IMR-90 (cell line): ENCODE results near the gene SPCS2. TPM values are rescaled to one million over a fixed set of nuclear protein-coding genes. Genes with fewer than 3 reads are reported as not detected.
A peak's percentile ranks its signal among the peaks of the same experiment; 100 is the strongest.

Experiments
- ATAC-seq: fragments of 200-7000 bp; cut with Tn5 transposase; 2 replicates; pipeline ENCODE4 v1.9.1; 2020; ENCODE audit warnings: low read depth, mild to moderate bottlenecking, moderate library complexity
- BruUV-seq: library from RNA; stranded (reverse); fragments of 400-500 nt; replicated peaks from 2 replicates; lab custom pipeline; 2021; lab: Mats Ljungman, UMichigan
- CTCF ChIA-PET: fragments of 300-600 bp; formaldehyde crosslinking; extraction: SDS; loops from one replicate; lab custom pipeline; 2021; ENCODE audit warnings: antibody characterized with exemption; lab: Yijun Ruan, JAX
- POLR2A ChIA-PET: fragments of 300-600 bp; sonication (Branson Sonifier 250); formaldehyde crosslinking; loops from one replicate; lab custom pipeline; 2022; ENCODE audit warnings: antibody characterized with exemption; ENCODE audit not compliant: unreplicated experiment; lab: Charles Lee
- DNase-seq: peaks from one replicate; pipeline ENCODE4 v3.0.0; 2013
- H2AFZ ChIP-seq: replicated peaks from 2 replicates; pipeline ENCODE3; 2013; ENCODE audit warnings: low read length, mild to moderate bottlenecking; ENCODE audit not compliant: poor library complexity
- H2AK5ac ChIP-seq: 2 replicates; pipeline ENCODE4 v1.6.1; 2013; ENCODE audit warnings: low read depth, low read length, inconsistent platforms
- H2AK9ac ChIP-seq: replicated peaks from 2 replicates; pipeline ENCODE3; 2013; ENCODE audit warnings: mild to moderate bottlenecking, low read depth, low read length, moderate library complexity; ENCODE audit not compliant: poor library complexity
- H2BK120ac ChIP-seq: 2 replicates; pipeline ENCODE4 v1.6.1; 2013; ENCODE audit warnings: low read depth, low read length, inconsistent platforms
- H2BK15ac ChIP-seq: 3 replicates; pipeline ENCODE4 v1.6.1; 2013; ENCODE audit warnings: low read depth, low read length, inconsistent platforms
- H2BK20ac ChIP-seq: 2 replicates; pipeline ENCODE4 v1.6.1; 2013; ENCODE audit warnings: low read depth, mild to moderate bottlenecking, inconsistent platforms, low read length, moderate library complexity
- H2BK5ac ChIP-seq: 2 replicates; pipeline ENCODE4 v1.6.1; 2013; ENCODE audit warnings: mild to moderate bottlenecking, low read depth, low read length, inconsistent platforms; ENCODE audit not compliant: poor library complexity, severe bottlenecking
- H3K14ac ChIP-seq: replicated peaks from 2 replicates; pipeline ENCODE4 v1.6.1; 2013; ENCODE audit warnings: low read depth, low read length, inconsistent platforms
- H3K18ac ChIP-seq: 2 replicates; pipeline ENCODE4 v1.6.1; 2013; ENCODE audit warnings: low read depth, low read length, control low read depth
- H3K23ac ChIP-seq: 2 replicates; pipeline ENCODE4 v1.6.1; 2013; ENCODE audit warnings: low read depth, low read length, inconsistent platforms
- H3K27ac ChIP-seq: 2 replicates; pipeline ENCODE4 v1.5.1; 2013; ENCODE audit warnings: mild to moderate bottlenecking, control low read depth, low read length; ENCODE audit not compliant: insufficient read depth
- H3K27me3 ChIP-seq: 2 replicates; pipeline ENCODE4 v1.6.1; 2013; ENCODE audit warnings: low read length; ENCODE audit not compliant: control insufficient read depth, insufficient read depth
- H3K36me3 ChIP-seq: 2 replicates; pipeline ENCODE4 v1.6.1; 2013; ENCODE audit warnings: low read length, mixed read lengths; ENCODE audit not compliant: control insufficient read depth, insufficient read depth
- H3K4ac ChIP-seq: 2 replicates; pipeline ENCODE4 v1.6.1; 2013; ENCODE audit warnings: low read depth, low read length, inconsistent platforms
- H3K4me1 ChIP-seq: 2 replicates; pipeline ENCODE4 v1.6.1; 2013; ENCODE audit warnings: low read length, mixed read lengths; ENCODE audit not compliant: control insufficient read depth, insufficient read depth
- H3K4me2 ChIP-seq: 2 replicates; pipeline ENCODE4 v1.6.1; 2013; ENCODE audit warnings: low read depth, mild to moderate bottlenecking, control low read depth, low read length, moderate library complexity
- H3K4me3 ChIP-seq: 2 replicates; pipeline ENCODE4 v1.5.1; 2013; ENCODE audit warnings: low read depth, mild to moderate bottlenecking, control low read depth, low read length, moderate library complexity; ENCODE audit not compliant: insufficient read depth
- H3K56ac ChIP-seq: 2 replicates; pipeline ENCODE4 v1.6.1; 2013; ENCODE audit warnings: low read length, inconsistent platforms; ENCODE audit not compliant: insufficient read depth; ENCODE audit errors: extremely low read depth
- H3K79me1 ChIP-seq, 2 experiments: 2 replicates each; pipeline ENCODE4 v1.6.1; 2013; ENCODE audit warnings: low read length in 2 of 2, inconsistent platforms in 1 of 2, low read depth in 1 of 2
- H3K9ac ChIP-seq: 2 replicates; pipeline ENCODE4 v1.6.1; 2013; ENCODE audit warnings: low read depth, low read length, control low read depth
- H3K9me1 ChIP-seq: 2 replicates; pipeline ENCODE4 v1.6.1; 2013; ENCODE audit warnings: low read length, inconsistent platforms; ENCODE audit not compliant: insufficient read depth
- H3K9me3 ChIP-seq: 2 replicates; pipeline ENCODE4 v1.6.1; 2013; ENCODE audit warnings: low read length; ENCODE audit not compliant: control insufficient read depth, insufficient read depth
- H4K20me1 ChIP-seq: 2 replicates; pipeline ENCODE4 v1.6.1; 2013; ENCODE audit warnings: low read length, inconsistent platforms; ENCODE audit not compliant: insufficient read depth
- H4K5ac ChIP-seq: 2 replicates; pipeline ENCODE4 v1.6.1; 2013; ENCODE audit warnings: mild to moderate bottlenecking, low read depth, low read length, control low read depth
- H4K8ac ChIP-seq, 2 experiments: 2 replicates each; pipeline ENCODE4 v1.6.1; 2013; ENCODE audit warnings: low read depth in 2 of 2, low read length in 2 of 2, control low read depth in 1 of 2, inconsistent platforms in 1 of 2
- H4K91ac ChIP-seq: 2 replicates; pipeline ENCODE4 v1.6.1; 2013; ENCODE audit warnings: low read depth, low read length, inconsistent platforms; ENCODE audit not compliant: insufficient read depth
- CEBPB ChIP-seq: IDR thresholded peaks from 2 replicates; pipeline ENCODE4 v1.6.1; 2012; ENCODE audit warnings: low read depth, low read length, improper control_type of control experiment
- MAZ ChIP-seq: IDR thresholded peaks from 2 replicates; pipeline ENCODE4 v1.6.1; 2012; ENCODE audit warnings: low read depth, mild to moderate bottlenecking, low read length, improper control_type of control experiment, moderate library complexity, borderline replicate concordance
- MXI1 ChIP-seq: IDR thresholded peaks from 2 replicates; pipeline ENCODE4 v1.6.1; 2012; ENCODE audit warnings: low read depth, mild to moderate bottlenecking, low read length, moderate library complexity, borderline replicate concordance
- NFE2L2 ChIP-seq: fragments of 150-350 bp; IDR thresholded peaks from 2 replicates; pipeline ENCODE4 v1.6.1; 2016; ENCODE audit warnings: low read depth, mild to moderate bottlenecking, low read length
- SMC3 ChIP-seq: fragments of 150-350 bp; IDR thresholded peaks from 2 replicates; pipeline ENCODE4 v1.6.1; 2016; ENCODE audit warnings: low read depth, mild to moderate bottlenecking, antibody characterized with exemption, low read length, moderate library complexity
- WGBS, 2 experiments: methylation state at CpG; one replicate each; pipeline versions ENCODE4 v1.1.5 to v1.1.7; 2013; ENCODE audit warnings: missing lambda C conversion rate in 2 of 2; ENCODE audit not compliant: insufficient read length in 1 of 2; ENCODE audit errors: extremely low coverage in 2 of 2; 5-methylcytosine and 5-hydroxymethylcytosine counted together
- dilution Hi-C: fragments of 300-500 bp; cut with HindIII; formaldehyde crosslinking; loops from one replicate; pipeline ENCODE4 v1.14.3; 2018; ENCODE audit warnings: low sequenced_read_pairs; ENCODE audit not compliant: unreplicated experiment
- in situ Hi-C: fragments of 300-500 bp; cut with MboI; formaldehyde crosslinking; loops from 3 replicates; pipeline ENCODE4 v1.14.3; 2019; ENCODE audit warnings: low sequenced_read_pairs, inconsistent platforms, mixed read lengths
- intact Hi-C: fragments of 100-400 bp; cut with micrococcal nuclease; formaldehyde crosslinking; loops from 2 replicates; pipeline ENCODE4 v1.10.0; 2022
- polyA plus RNA-seq, 3 experiments: library from polyadenylated mRNA; depleted of rRNA; stranded (reverse); fragments of >200 nt; gene quantifications; 2 replicates each; pipeline ENCODE4 v1.2.3, GENCODE V29; 2012; ENCODE audit warnings: low replicate concordance in 1 of 3
- total RNA-seq: library from RNA; depleted of rRNA; stranded (reverse); fragments of >200 nt; gene quantifications from 2 replicates; pipeline ENCODE4 v1.2.3, GENCODE V29; 2012
- TF ChIP-seq, protein P1 (sequence below): conservative IDR thresholded peaks from 2 replicates; pipeline ENCODE4 v1.5.1; 2012; ENCODE audit warnings: mild to moderate bottlenecking, low read depth, low read length, improper control_type of control experiment
- TF ChIP-seq, protein P2 (sequence below): fragments of 150-350 bp; IDR thresholded peaks from 2 replicates; pipeline ENCODE4 v1.6.1; 2017; ENCODE audit warnings: mild to moderate bottlenecking, antibody characterized with exemption, low read length, low read depth

Gene SPCS2
- total and polyA plus RNA-seq, 2 of the 4 experiments (the other 2 are of a cell fraction) = 15.4 to 76.0 TPM

DNA sequence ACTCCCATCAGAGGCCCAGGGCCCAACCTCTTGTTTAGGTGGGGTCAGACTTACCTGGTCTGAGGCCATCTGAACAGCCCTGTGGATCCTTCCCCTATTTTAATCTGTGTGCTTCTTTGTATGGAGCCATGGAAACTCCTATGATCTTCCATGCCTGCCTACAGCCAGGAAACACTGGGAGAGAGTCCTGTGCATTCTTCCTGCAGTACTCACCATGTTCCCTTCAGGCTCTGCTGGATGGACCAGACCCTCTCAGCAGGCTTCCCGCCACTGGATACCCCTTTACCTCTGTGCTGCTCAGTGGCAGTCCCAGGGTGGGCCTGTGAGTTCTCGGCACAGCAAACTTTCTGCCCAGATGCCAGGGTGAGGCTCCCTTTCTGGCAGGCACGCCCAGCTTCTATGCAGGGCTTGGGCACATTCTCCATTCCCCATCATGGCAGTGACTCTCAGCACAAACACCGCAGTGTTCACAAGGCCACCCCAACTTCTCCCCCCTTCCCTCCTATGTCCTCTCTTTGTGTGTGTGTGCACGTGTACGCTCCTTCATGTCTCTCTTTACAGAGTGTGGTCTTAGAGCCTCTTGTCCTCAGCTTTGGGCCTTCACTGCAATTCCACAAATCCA, 74.5 kb downstream of the SPCS2 start (continued):
- no peak for TF ChIP-seq MAZ

GRCh38 chr11:75024068-75024449, 75.0 kb downstream of the SPCS2 start:
- Histone ChIP-seq H3K4me3 (no peak overlapping the region), H3K27ac (no peak overlapping the region), H3K4ac (no peak overlapping the region), H4K5ac (no peak overlapping the region), H3K23ac (no peak overlapping the region), H4K8ac (no peak overlapping the region), H2BK20ac (no peak overlapping the region), H3K9me3 (no peaks in the 10 kb centered on the region; the same call in 1 of the 2 replicates), H2BK5ac (no peak overlapping the region), H3K27me3 (peaks cover 9% of the 10 kb centered on the region), H3K79me1 (no peaks in the 10 kb centered on the region), H3K36me3 (no peaks in the 10 kb centered on the region), H4K20me1 (no peaks in the 10 kb centered on the region), H3K9ac (no peak overlapping the region), H2AFZ (no peak overlapping the region), H3K9me1 (no peaks in the 10 kb centered on the region), H2BK120ac (no peak overlapping the region), H2AK5ac (0 out of 2 replicates have a peak overlapping the region, but pooled peaks have one; percentile 23), H3K14ac (no peak overlapping the region), H2AK9ac (no peak overlapping the region), H3K4me1 (no peaks in the 10 kb centered on the region), H3K18ac (no peak overlapping the region), H4K91ac (no peak overlapping the region), H2BK15ac (no peak overlapping the region), H3K4me2 (no peak overlapping the region), H3K56ac (no peak overlapping the region)
- intact Hi-C loops = no loop called here
- dilution Hi-C loops = no loop called here
- no TSS peak for BruUV-seq
- TF ChIP-seq MXI1 (no peak), CEBPB (no peak), SMC3 (no peak), NFE2L2 (no peak)
- TF ChIP-seq, protein P1, sequence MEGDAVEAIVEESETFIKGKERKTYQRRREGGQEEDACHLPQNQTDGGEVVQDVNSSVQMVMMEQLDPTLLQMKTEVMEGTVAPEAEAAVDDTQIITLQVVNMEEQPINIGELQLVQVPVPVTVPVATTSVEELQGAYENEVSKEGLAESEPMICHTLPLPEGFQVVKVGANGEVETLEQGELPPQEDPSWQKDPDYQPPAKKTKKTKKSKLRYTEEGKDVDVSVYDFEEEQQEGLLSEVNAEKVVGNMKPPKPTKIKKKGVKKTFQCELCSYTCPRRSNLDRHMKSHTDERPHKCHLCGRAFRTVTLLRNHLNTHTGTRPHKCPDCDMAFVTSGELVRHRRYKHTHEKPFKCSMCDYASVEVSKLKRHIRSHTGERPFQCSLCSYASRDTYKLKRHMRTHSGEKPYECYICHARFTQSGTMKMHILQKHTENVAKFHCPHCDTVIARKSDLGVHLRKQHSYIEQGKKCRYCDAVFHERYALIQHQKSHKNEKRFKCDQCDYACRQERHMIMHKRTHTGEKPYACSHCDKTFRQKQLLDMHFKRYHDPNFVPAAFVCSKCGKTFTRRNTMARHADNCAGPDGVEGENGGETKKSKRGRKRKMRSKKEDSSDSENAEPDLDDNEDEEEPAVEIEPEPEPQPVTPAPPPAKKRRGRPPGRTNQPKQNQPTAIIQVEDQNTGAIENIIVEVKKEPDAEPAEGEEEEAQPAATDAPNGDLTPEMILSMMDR = no peak
- TF ChIP-seq, protein P2, sequence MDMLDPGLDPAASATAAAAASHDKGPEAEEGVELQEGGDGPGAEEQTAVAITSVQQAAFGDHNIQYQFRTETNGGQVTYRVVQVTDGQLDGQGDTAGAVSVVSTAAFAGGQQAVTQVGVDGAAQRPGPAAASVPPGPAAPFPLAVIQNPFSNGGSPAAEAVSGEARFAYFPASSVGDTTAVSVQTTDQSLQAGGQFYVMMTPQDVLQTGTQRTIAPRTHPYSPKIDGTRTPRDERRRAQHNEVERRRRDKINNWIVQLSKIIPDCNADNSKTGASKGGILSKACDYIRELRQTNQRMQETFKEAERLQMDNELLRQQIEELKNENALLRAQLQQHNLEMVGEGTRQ = no peak
- in situ Hi-C loops = loop anchor here (5.0 kb wide), 2 partner anchors 178 to 223 kb away; no protein-coding TSS in a partner anchor
- DNase-seq (no peak), ATAC-seq (no peak)
- no CpG with 5 or more reads among the region's 6 CpGs for WGBS, 2 experiments
- CTCF ChIA-PET = interaction anchor here (2.1 to 2.6 kb wide), 2 partner anchors 10 to 181 kb away, joined by 10 to 18 read pairs; no protein-coding TSS in a partner anchor
- POLR2A ChIA-PET = no interaction called here
